Measurements from ENCODE around the gene SAFB2. TPM values are rescaled to one million over a fixed set of nuclear protein-coding genes. Genes with fewer than 3 reads are reported as not detected.

Gene SAFB2
- total and polyA plus RNA-seq, 2 of the 13 experiments (the other 11 are each of a cell fraction or from before 2014, with no cell fraction given): 11.2 to 31.5 TPM

DNA sequence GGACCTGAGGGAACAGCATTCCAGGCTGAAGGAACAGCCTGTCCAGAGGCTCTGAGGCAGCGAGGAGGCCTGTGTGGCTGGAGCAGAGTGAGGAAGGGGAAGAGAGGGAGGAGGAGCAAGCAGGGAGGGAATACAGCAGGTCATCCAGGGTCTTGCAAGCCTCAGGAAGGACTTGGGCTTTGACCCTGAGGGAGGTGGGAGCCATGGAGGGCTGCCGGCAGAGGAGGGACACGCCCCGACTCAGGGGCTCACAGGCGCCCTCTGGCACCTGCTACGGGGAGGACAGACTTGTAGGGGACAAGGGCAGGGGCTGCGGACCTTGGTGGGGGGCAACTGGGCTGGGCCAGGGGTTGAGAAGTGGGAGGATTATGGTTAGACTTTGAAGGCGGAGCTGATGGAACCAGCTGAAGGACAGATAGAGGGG lies 59.6 kb downstream of the SAFB2 start (continued):
- TF ChIP-seq, protein P1, sequence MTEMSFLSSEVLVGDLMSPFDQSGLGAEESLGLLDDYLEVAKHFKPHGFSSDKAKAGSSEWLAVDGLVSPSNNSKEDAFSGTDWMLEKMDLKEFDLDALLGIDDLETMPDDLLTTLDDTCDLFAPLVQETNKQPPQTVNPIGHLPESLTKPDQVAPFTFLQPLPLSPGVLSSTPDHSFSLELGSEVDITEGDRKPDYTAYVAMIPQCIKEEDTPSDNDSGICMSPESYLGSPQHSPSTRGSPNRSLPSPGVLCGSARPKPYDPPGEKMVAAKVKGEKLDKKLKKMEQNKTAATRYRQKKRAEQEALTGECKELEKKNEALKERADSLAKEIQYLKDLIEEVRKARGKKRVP (CRISPR knock-in tag; IDR thresholded peaks at IDR 0.05): no peak
- TF ChIP-seq ZC3H13 (CRISPR knock-in tag; IDR thresholded peaks at IDR 0.05): no peak
- TF ChIP-seq, protein P2, sequence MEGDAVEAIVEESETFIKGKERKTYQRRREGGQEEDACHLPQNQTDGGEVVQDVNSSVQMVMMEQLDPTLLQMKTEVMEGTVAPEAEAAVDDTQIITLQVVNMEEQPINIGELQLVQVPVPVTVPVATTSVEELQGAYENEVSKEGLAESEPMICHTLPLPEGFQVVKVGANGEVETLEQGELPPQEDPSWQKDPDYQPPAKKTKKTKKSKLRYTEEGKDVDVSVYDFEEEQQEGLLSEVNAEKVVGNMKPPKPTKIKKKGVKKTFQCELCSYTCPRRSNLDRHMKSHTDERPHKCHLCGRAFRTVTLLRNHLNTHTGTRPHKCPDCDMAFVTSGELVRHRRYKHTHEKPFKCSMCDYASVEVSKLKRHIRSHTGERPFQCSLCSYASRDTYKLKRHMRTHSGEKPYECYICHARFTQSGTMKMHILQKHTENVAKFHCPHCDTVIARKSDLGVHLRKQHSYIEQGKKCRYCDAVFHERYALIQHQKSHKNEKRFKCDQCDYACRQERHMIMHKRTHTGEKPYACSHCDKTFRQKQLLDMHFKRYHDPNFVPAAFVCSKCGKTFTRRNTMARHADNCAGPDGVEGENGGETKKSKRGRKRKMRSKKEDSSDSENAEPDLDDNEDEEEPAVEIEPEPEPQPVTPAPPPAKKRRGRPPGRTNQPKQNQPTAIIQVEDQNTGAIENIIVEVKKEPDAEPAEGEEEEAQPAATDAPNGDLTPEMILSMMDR (CRISPR knock-in tag; IDR thresholded peaks at IDR 0.05): peak; percentile 49
- TF ChIP-seq IKZF1 (IDR thresholded peaks at IDR 0.05): no peak
- TF ChIP-seq ZFY (CRISPR knock-in tag; IDR thresholded peaks at IDR 0.05): no peak
- TF ChIP-seq SP5 (CRISPR knock-in tag; IDR thresholded peaks at IDR 0.05; ENCODE audit: borderline replicate concordance, low read depth): no peak
- no peak for TF ChIP-seq ZNF205 (CRISPR knock-in tag; IDR thresholded peaks at IDR 0.05)
- TF ChIP-seq, protein P3, sequence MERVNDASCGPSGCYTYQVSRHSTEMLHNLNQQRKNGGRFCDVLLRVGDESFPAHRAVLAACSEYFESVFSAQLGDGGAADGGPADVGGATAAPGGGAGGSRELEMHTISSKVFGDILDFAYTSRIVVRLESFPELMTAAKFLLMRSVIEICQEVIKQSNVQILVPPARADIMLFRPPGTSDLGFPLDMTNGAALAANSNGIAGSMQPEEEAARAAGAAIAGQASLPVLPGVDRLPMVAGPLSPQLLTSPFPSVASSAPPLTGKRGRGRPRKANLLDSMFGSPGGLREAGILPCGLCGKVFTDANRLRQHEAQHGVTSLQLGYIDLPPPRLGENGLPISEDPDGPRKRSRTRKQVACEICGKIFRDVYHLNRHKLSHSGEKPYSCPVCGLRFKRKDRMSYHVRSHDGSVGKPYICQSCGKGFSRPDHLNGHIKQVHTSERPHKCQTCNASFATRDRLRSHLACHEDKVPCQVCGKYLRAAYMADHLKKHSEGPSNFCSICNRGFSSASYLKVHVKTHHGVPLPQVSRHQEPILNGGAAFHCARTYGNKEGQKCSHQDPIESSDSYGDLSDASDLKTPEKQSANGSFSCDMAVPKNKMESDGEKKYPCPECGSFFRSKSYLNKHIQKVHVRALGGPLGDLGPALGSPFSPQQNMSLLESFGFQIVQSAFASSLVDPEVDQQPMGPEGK (CRISPR knock-in tag; IDR thresholded peaks at IDR 0.05): no peak
- no peak for TF ChIP-seq NBN (conservative IDR thresholded peaks at IDR 0.05)
- no peak for TF ChIP-seq ZNF121 (CRISPR knock-in tag; IDR thresholded peaks at IDR 0.05)

DNA sequence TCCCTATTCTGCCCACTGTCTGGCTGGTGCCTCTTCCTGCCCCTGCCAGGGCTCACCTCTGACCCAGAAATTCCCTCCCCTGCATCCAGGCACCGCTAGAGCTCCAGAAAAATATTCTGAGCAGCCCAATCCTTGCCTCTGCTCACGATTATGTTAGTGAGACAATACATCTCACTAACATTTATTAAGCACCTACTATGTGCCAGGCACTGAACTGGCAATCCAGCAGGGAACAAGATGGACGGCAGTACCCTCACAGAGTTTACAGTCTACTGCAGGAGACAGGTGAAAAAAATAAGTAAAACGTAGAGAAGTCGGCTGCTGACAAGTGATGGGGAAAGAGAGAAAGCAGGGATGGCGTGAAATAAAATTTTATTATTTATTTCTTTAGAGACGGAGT lies 60.3 kb downstream of the SAFB2 start:
- in situ Hi-C loops (cut with HindIII; ENCODE audit: extremely low pct_ligation_motif_present, low pct_unique_long_range_greater_than_20kb) (no loop called here), intact Hi-C loops (cut with micrococcal nuclease; ENCODE audit: unreplicated experiment) (no loop called here)
- Histone ChIP-seq H3K79me2 (ENCODE audit: insufficient read depth, low read length) (no peaks in the 10 kb centered on the region), H3K9ac (ENCODE audit: insufficient read depth, low read depth, low read length) (no peak overlapping the region), H3K36me3 (replicated peaks in 1 of 2; ENCODE audit: control insufficient read depth in 1 of 2, insufficient read depth in 2 of 2, low read length in 2 of 2) (no peaks in the 10 kb centered on the region), H4K20me1 (ENCODE audit: insufficient read depth, low read length) (no peaks in the 10 kb centered on the region), H3K4me2 (ENCODE audit: low read depth, low read length) (no peak overlapping the region), H3K4me3 (replicated peaks in 1 of 3; ENCODE audit: insufficient read depth in 1 of 3, low read depth in 2 of 3, low read length in 3 of 3) (no peak overlapping the region), H3K4me1 (ENCODE audit: insufficient read depth, low read length) (no peaks in the 10 kb centered on the region), H3K27me3 (ENCODE audit: control insufficient read depth in 1 of 2, insufficient read depth in 2 of 2, low read length in 2 of 2) (peaks cover 4 to 22% of the 10 kb centered on the region in 2 experiments; a peak in 3 of 5 replicates), H3K9me3 (ENCODE audit: low read length) (peaks cover 7% of the 10 kb centered on the region), H3K27ac (ENCODE audit: extremely low read length, insufficient read depth, low read length) (no peak overlapping the region), H2AFZ (ENCODE audit: low read length) (no peak overlapping the region)
- ChIA-PET CTCF (ENCODE audit: low intra/inter-chr PET ratio, low total read pairs) (no interaction called here), POLR2A (no interaction called here)
- TF ChIP-seq ZKSCAN1 (IDR thresholded peaks at IDR 0.05; ENCODE audit: low read length) (peak; percentile 55; the same call in 1 of the 2 replicates), ZNF382 (CRISPR knock-in tag; IDR thresholded peaks at IDR 0.05; ENCODE audit: borderline replicate concordance) (no peak)
- no TSS peak for BruUV-seq (replicated peaks)
- 66% methylated on average over 7 of the region's 7 CpGs for WGBS (ENCODE audit: low lambda C conversion rate)
- ATAC-seq: no peak
- no peak for FAIRE-seq
- DNase-seq (ENCODE audit: low spot score): no peak
